D721Med (cell line): ENCODE results near the gene MED15.

ENCODE experiments used
- DNase-seq: peaks from one replicate; pipeline ENCODE4 v3.0.0; 2011; ENCODE audit warnings: low spot score; ENCODE audit not compliant: insufficient read length
- FAIRE-seq: peaks from 2 replicates; lab custom pipeline; 2011; peaks lifted over from hg19 to GRCh38; lab: Jason Lieb, UNC
- TF ChIP-seq, protein P1 (sequence below): IDR thresholded peaks from 2 replicates; pipeline ENCODE4 v1.5.1; 2012; ENCODE audit warnings: mild to moderate bottlenecking, control low read depth; ENCODE audit not compliant: insufficient read depth; ENCODE audit errors: missing control alignments

Gene MED15

GRCh38 chr22:20605328-20605727 lies 97.9 kb downstream of the MED15 start:
- FAIRE-seq (no peak), DNase-seq (no peak)
- TF ChIP-seq, protein P1, sequence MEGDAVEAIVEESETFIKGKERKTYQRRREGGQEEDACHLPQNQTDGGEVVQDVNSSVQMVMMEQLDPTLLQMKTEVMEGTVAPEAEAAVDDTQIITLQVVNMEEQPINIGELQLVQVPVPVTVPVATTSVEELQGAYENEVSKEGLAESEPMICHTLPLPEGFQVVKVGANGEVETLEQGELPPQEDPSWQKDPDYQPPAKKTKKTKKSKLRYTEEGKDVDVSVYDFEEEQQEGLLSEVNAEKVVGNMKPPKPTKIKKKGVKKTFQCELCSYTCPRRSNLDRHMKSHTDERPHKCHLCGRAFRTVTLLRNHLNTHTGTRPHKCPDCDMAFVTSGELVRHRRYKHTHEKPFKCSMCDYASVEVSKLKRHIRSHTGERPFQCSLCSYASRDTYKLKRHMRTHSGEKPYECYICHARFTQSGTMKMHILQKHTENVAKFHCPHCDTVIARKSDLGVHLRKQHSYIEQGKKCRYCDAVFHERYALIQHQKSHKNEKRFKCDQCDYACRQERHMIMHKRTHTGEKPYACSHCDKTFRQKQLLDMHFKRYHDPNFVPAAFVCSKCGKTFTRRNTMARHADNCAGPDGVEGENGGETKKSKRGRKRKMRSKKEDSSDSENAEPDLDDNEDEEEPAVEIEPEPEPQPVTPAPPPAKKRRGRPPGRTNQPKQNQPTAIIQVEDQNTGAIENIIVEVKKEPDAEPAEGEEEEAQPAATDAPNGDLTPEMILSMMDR: no peak

- no peak for FAIRE-seq
- TF ChIP-seq, protein P1: peak; percentile 63
- DNase-seq: peak; percentile 47
These were observed 98.8 kb downstream of the MED15 start for GRCh38 chr22:20606041-20606783.

DNA sequence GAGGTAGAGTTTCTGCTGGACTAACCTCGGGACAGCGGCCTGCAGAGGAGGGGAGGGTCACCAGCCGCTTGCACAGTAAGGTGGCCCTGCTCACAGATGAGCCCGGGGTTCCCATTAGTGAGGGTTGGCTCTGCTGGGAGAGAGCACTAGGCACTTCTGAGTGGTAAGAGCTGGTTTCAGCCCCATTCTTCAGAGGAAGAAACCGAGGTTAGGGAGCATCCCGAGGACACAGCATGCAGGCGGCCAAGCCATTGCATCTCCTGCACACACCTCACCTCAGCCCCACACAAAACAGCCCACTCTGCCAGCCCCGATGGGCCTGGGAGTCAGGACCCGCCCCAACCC lies 99.3 kb downstream of the MED15 start:
- DNase-seq (no peak), FAIRE-seq (no peak)
- TF ChIP-seq, protein P1: no peak

DNA sequence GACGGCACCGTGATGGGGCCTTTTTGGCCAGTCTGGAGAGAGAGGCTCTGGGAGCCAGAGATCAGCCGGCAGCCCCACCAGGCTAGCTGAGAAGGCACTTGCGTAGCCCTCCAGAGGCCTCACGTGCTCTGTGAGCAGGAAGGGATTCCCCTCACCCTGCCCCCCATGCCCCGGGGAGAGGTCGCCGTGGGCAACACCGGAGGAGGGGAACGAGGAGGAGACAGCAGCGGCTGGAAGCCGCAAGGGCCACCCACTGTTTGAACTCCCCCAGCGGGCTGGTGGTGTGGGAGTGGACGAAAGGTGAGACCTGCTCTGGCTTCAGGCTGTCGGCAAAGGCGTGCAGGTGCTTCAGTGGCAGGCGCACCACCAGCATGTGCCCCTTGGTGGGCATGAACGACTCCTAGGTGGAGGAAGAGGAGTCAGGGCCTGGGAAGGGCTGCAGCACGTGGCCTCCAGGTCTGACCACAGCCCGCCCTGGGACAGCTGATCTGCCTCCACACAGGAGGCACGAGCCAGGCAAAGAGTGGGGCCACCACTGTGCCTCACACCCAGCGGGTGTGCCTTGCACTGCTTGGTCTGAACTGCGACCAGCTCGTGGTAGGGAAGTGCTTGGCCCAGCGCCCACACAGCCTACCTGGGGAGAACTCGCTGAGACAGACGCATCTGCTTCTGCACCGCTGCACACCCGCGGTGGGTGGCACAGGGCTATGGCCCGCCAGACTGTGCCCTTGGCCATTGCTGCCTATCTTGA lies 99.9 kb downstream of the MED15 start:
- FAIRE-seq: no peak
- DNase-seq: no peak
- TF ChIP-seq, protein P1: no peak

DNA sequence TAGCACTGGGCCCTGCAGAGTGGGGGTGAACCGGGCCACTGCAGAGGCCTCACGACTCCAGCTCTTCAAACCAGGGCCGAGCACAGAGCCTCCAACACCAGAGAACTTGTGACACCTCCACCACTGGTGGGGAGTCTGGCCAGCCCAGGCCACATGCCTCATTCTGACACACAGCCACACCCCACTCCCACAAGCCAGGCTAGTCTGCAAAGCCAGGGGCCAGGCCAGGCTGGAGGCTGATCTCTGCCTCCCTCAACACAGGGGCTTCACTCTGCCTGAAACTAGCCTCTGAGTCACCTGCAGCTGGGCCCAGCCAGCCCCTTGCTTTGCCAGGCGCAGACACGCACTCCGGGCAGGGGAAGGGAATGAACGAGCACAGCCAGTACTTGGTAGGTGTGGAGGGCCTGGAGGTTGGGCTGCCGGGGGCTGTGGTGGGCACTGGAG lies 102.9 kb downstream of the MED15 start:
- DNase-seq (no peak), FAIRE-seq (no peak)
- TF ChIP-seq, protein P1: no peak

GRCh38 chr22:20610757-20611156 lies 103.3 kb downstream of the MED15 start:
- no peak for FAIRE-seq

More at GRCh38 chr22:20610757-20611156, 103.3 kb downstream of the MED15 start:
- TF ChIP-seq, protein P1: no peak
- no peak for DNase-seq
